Measurements from ENCODE around the gene GSTA2.
"Not testable (repeated sequence)": the region's sequence is repeated elsewhere in the genome, so short reads cannot be mapped to it uniquely, and the experiment has no call there.

The GSTA2 gene

DNA sequence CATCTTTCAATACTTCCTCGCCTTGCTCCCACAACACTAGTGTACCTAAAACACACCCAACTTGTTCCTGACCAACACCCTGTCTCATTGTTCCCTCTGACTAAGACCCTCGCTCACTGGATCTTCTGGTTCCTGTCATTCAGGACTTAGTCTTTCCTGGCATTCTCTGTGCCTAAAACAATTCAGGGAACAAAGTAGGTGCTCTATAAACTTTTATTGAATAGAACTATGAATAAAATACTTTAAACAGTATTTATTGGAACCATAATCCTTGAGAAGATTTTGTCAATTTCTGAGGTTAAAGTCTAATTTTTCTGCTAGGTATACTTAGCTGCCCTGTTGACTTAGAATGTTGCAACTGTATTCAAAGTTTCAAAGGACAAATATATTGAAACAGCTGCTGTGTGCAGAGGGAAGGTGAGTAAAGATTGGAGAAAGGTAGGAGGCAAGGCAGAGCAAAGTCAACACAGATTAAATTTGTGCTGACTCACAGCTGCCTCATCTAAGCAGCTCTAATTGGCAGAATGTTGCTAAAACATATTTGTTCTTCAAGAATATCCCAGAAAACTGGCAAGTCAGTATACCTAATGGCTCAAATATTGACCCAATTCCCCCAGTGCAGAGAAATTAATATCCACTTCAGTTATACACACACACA, 37.6 kb downstream of the GSTA2 start:
- Mint-ChIP-seq H3K36me3 (no peaks in the 10 kb centered on the region), H3K27me3 (no peaks in the 10 kb centered on the region), H3K9me3 (no peaks in the 10 kb centered on the region), H3K27ac (no peak overlapping the region), H3K4me3 (no peak overlapping the region), H3K4me1 (no peaks in the 10 kb centered on the region)
- CTCF ChIA-PET: interaction anchor here (0.8 to 1.1 kb wide), 2 partner anchors 9 to 13 kb away, joined by 3 read pairs; no protein-coding TSS in a partner anchor
- DNase-seq: no peak

DNA sequence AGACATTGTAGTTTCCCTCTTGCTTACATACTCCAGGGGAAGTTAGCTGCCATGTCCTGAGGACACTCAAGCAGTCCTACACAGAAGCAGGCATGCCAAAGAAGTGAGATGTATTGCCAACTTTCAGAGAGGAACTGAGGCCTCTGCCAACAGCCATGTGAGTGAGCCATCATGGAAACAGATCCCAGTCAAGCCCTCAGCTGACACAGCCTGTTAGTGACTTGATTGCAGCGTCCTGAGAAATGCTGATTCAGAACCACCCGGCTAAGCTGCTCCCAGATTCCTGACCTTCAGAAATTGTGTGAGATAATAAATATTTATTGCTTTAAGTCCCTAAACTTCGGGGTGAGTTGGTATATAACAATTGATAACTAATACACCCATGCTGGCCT, 38.1 kb downstream of the GSTA2 start:
- no peak overlapping the region for H3K4me3 Mint-ChIP-seq
- no peaks in the 10 kb centered on the region for H3K4me1 Mint-ChIP-seq
- no peak for DNase-seq
- no peaks in the 10 kb centered on the region for H3K36me3 Mint-ChIP-seq
- no peak overlapping the region for H3K27ac Mint-ChIP-seq
- no peaks in the 10 kb centered on the region for H3K9me3 Mint-ChIP-seq
- H3K27me3 Mint-ChIP-seq: no peaks in the 10 kb centered on the region
- CTCF ChIA-PET: interaction anchor here (0.8 to 1.1 kb wide), 3 partner anchors 9 to 13 kb away, joined by 3 to 5 read pairs (median 3); no protein-coding TSS in a partner anchor

DNA sequence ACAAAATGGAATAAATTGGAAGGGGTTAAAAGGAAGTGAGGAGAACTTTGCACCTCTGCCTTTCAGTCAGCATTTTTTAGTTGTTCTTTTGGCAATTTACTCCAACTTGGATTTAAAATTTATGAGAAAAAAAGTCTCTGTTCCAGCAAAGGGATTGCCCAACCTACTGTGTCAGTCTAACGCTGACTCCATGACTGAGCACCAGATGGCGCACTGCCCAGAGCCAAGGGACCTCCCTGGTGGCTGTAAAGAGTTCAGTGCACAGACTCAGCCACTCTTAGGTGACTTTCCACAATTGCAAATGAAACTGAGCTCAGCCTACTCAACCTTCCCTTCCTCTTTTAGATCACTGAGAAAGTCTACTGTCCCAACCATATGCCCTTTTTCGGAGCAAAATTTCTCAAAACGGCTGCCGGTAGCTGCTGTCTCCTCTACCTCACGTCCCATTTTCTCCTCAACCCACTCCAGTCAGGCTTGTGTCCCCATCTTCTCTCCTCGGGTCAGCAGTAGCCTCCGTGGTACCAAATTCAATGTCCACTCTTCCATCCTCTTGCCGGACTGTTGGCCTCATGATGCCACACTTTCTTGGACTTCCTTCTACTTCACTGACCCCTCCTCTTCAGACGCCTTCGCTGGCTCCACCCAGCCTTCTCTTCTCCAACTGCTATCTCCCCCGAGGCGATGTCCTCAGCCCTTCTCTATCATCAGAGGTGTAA, 38.7 kb downstream of the GSTA2 start:
- Mint-ChIP-seq H3K4me1 (no peaks in the 10 kb centered on the region), H3K36me3 (no peaks in the 10 kb centered on the region), H3K27me3 (no peaks in the 10 kb centered on the region), H3K9me3 (no peaks in the 10 kb centered on the region), H3K4me3 (no peak overlapping the region), H3K27ac (no peak overlapping the region)
- CTCF ChIA-PET: interaction anchor here (0.9 to 1.1 kb wide), 2 partner anchors 10 to 12 kb away, joined by 3 to 5 read pairs; no protein-coding TSS in a partner anchor
- DNase-seq: peak; percentile 73

DNA sequence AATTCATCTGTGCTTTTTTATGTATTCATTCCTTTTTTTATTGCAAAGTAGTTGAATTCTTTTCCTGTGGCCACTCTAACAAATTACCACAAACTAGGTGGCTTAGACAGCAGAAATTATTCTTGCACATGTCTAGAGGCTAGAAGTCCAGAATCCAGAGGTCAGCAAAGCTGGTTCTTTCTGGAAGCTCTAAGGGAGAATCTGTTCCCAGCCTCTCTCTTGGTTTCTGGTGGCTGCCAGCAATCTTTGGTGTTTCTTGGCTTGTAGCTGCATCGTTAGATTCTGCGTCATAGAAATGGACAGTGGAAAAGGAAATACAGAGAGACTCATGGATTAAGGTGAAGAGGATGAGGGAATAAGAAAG, 39.3 kb downstream of the GSTA2 start:
- Mint-ChIP-seq H3K27me3 (no peaks in the 10 kb centered on the region), H3K4me3 (no peak overlapping the region), H3K4me1 (no peaks in the 10 kb centered on the region), H3K36me3 (no peaks in the 10 kb centered on the region), H3K9me3 (no peaks in the 10 kb centered on the region), H3K27ac (no peak overlapping the region)
- CTCF ChIA-PET: interaction anchor here (0.6 to 1.0 kb wide), 2 partner anchors 8 to 13 kb away, joined by 3 to 4 read pairs; no protein-coding TSS in a partner anchor
- DNase-seq: no peak

DNA sequence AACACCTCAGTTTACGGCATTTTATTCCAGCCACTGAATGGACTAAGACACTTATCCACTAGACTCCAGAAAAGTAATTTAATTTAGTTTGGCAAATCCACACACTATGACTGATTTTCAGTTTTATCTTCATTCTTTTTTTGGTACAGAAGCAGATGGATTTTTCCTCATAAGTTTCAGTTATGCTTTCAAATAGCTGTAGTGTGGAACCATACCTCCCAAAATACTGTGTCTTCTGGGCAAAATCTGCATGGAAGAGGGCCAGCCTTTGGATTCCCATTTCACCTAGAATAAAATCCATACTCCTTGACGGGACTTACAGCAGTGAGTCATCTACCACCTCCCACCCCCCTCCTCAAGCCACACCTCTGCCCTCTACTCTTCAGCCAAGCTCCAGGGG, 43.0 kb downstream of the GSTA2 start:
- CTCF ChIA-PET: no interaction called here
- no peaks in the 10 kb centered on the region for H3K4me1 Mint-ChIP-seq
- DNase-seq: no peak
- H3K36me3 Mint-ChIP-seq: no peaks in the 10 kb centered on the region
- no peak overlapping the region for H3K27ac Mint-ChIP-seq
- H3K9me3 Mint-ChIP-seq: no peaks in the 10 kb centered on the region
- H3K4me3 Mint-ChIP-seq: no peak overlapping the region
- peaks cover 10% of the 10 kb centered on the region for H3K27me3 Mint-ChIP-seq

DNA sequence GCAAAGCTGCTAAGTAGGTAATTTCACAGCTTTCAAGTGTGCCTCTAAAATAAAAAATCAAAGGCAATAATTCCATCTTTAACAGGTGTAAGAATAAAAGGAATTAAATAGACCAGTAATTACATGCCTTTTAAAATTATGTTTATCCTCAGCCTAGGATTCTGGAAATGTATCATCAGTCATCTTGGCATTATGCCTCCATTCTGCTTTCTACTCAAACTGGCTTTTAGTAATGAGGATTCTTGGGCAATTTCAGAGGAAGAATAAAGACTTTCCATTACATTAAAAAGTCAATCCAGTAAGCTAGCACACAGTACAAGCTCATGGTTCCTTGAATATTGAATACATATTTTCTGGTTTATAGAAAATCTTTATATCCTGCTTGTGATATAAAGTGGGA, 44.7 kb downstream of the GSTA2 start:
- CTCF ChIA-PET: no interaction called here
- H3K4me3 Mint-ChIP-seq: no peak overlapping the region
- H3K36me3 Mint-ChIP-seq: no peaks in the 10 kb centered on the region
- no peaks in the 10 kb centered on the region for H3K4me1 Mint-ChIP-seq
- no peak overlapping the region for H3K27ac Mint-ChIP-seq
- H3K27me3 Mint-ChIP-seq: peaks cover 10% of the 10 kb centered on the region
- H3K9me3 Mint-ChIP-seq: no peaks in the 10 kb centered on the region
- no peak for DNase-seq

DNA sequence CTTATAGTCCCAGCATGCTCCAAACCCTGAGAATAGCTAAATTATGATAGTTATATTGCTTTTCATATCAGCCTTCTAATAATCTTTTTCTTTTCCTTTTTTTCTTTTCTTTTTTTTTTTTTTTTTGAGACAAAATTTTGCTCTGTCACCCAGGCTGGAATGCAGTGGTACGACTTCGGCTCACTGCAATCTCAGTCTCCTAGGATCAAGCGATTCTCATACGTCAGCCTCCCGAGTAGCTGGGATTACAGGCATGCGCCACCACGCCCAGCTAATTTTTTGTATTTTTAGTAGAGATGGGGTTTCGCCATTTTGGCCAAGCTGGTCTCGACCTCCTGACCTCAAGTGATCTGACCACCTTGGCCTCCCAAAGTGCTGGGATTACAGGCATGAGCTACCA, 48.5 kb downstream of the GSTA2 start:
- CTCF ChIA-PET: interaction anchor here (0.6 kb wide), 1 partner anchor 75 kb away, joined by 4 read pairs; no protein-coding TSS in a partner anchor
- H3K4me1 Mint-ChIP-seq, H3K4me3 Mint-ChIP-seq, H3K9me3 Mint-ChIP-seq, H3K36me3 Mint-ChIP-seq, DNase-seq, H3K27ac Mint-ChIP-seq: not testable (repeated sequence)
- peaks cover 10% of the 10 kb centered on the region for H3K27me3 Mint-ChIP-seq

DNA sequence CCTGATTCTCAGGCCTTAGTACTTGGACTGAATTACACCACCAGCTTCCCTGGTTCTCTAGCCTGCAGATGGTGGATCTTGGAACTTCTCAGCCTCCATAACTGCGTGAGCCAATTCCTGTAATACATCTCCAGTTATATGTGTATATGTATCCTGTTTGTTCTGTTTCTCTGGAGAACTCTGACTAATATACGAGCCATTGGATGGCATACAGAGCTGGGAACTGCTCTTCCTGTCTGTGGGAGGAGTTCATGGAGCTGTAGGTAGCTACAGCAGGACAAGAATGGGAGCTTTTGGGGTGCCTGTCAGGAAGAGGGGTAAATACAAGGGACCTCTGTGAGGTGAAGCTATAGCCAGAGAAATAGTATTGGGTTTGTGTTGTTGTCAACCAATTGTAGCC, 51.1 kb downstream of the GSTA2 start:
- CTCF ChIA-PET: interaction anchor here (1.1 kb wide), 1 partner anchor 13 kb away, joined by 3 read pairs; no protein-coding TSS in a partner anchor
- H3K4me3 Mint-ChIP-seq: no peak overlapping the region
- H3K27ac Mint-ChIP-seq: no peak overlapping the region
- H3K27me3 Mint-ChIP-seq: peaks cover 10% of the 10 kb centered on the region
- DNase-seq: no peak
- H3K4me1 Mint-ChIP-seq: no peaks in the 10 kb centered on the region
- H3K36me3 Mint-ChIP-seq: no peaks in the 10 kb centered on the region
- peaks cover 1% of the 10 kb centered on the region for H3K9me3 Mint-ChIP-seq

DNA sequence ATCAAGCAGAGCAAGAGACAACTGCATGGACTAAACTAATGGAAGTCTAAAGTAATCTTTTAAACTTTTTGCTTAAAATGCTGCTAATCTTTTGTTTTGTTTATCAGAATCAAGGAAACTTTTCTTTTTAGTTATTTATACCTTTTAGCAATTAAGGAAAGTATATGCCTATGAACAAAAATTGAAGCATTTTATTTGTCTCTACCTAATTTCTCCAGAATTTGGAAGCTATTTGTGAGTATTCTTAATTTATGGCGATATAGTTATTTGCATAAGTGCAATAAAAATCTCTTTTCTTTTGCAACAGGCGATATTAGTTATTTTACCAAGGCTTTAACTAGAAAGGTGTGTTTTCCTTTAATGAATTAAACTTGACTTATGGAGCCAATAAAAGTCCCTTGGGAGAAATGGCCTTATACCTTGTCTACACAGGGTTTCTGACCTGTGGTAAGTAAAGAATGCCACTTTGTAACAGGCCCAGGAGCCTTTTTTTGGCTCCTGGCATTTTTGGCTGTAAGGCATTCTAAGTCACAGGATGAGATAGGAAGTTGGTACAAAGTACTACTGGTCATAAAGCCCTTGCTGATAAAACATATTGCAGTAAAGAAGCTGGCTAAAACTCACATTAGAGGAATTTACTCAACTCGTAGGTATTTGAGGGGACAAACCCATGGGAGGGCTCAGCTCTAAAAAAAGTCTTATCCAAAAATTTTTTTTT, 55.2 kb downstream of the GSTA2 start:
- no peaks in the 10 kb centered on the region for H3K4me1 Mint-ChIP-seq
- peaks cover 1% of the 10 kb centered on the region for H3K9me3 Mint-ChIP-seq
- H3K36me3 Mint-ChIP-seq: no peaks in the 10 kb centered on the region
- H3K27me3 Mint-ChIP-seq: peaks cover 6% of the 10 kb centered on the region
- DNase-seq: no peak
- H3K27ac Mint-ChIP-seq: no peak overlapping the region
- CTCF ChIA-PET: no interaction called here
- H3K4me3 Mint-ChIP-seq: no peak overlapping the region

DNA sequence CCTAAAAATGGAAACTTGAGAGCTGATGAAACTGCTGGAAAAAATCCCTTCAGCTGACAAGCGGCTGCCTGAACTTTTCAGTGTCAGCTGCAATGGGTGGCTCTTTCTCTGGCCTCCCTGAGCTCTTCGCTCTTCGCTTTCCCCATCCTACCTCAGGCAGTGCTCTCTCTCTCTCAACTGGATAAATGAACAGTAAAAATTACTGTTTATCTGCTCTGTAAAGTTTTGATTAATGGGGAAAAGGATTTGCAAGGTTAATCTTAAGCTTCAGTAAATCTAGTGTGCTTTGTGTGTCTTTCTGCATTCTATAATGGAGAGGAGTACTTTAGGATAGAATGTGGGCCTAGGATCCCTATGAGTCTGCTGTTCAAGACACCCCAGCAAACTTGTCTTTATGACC, 57.3 kb downstream of the GSTA2 start:
- CTCF ChIA-PET: interaction anchor here (1.1 kb wide), 1 partner anchor 53 kb away, joined by 3 read pairs; no protein-coding TSS in a partner anchor
- DNase-seq: no peak
- Mint-ChIP-seq H3K27ac (no peak overlapping the region), H3K27me3 (peaks cover 7% of the 10 kb centered on the region), H3K36me3 (no peaks in the 10 kb centered on the region), H3K4me1 (no peaks in the 10 kb centered on the region), H3K9me3 (peaks cover 1% of the 10 kb centered on the region), H3K4me3 (no peak overlapping the region)

DNA sequence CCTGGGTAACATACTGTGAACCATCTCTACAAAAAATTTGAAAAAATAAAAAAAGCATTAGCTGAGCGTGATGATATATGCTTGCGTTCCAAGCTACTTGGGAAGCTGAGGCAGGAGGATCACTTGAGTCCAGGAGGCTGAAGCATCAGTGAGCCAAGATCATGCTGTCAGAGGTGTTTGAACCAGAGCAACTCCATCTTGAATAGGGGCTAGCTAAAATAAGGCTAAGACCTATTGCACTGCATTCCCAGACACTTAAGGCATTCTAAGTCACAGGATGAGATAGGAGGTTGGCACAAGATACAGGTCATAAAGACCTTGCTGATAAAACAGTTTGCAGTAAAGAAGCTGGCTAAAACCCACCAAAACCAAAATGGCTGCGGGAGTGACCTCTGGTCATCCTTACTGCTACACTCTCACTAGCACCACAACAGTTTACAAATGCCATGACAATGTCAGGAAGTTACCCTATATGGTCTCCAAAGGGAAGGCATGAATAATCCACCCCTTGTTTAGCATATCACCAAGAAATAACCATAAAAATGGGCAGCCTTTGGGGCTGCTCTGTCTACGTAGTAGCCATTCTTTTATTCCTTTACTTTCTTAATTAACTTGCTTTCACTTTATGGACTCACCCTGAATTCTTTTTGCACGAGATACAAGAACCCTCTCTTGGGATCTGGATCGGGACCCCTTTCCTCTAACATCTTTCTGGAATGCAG, 58.3 kb downstream of the GSTA2 start:
- peak overlapping the region; percentile 5 for H3K27ac Mint-ChIP-seq
- H3K4me1 Mint-ChIP-seq, H3K4me3 Mint-ChIP-seq, CTCF ChIA-PET, DNase-seq, H3K36me3 Mint-ChIP-seq, H3K27me3 Mint-ChIP-seq, H3K9me3 Mint-ChIP-seq: not testable (repeated sequence)

DNA sequence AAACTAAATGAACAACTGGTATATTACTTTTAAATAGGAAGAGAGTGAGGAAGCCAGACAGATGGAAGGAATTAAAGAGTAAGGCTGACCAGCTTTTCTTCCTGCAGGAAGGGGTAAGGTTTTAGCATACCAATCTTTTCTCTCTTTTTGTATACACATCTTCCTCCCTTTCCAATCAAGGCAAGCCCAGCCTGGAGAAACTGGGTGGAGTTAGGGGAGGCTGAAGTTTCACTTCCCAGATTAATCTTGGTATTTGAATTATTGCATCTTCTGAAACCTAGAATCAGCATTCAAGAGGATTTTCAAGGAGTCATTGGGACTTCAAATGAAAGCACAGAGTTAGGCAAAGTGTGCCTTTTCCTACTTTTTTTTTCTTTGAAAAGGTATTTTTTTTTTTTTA, 59.2 kb downstream of the GSTA2 start:
- CTCF ChIA-PET: no interaction called here
- Mint-ChIP-seq H3K4me1 (no peaks in the 10 kb centered on the region), H3K9me3 (peaks cover 1% of the 10 kb centered on the region), H3K36me3 (no peaks in the 10 kb centered on the region), H3K4me3 (no peak overlapping the region), H3K27me3 (peaks cover 7% of the 10 kb centered on the region), H3K27ac (no peak overlapping the region)
- DNase-seq: no peak
